Prostate gland (tissue), 2 donors: ENCODE data around the gene SIRT5.

Experiments used
- POLR2A ChIP-seq: fragments of 450-650 bp; IDR thresholded peaks from one replicate; pipeline ENCODE4 v1.6.1; 2016; ENCODE audit warnings: antibody characterized with exemption, mild to moderate bottlenecking
- TF ChIP-seq, protein P1 (sequence below), 4 experiments: fragments of 200-600 bp in 2 of 4; fragments of 450-650 bp in 2 of 4; sonication (generic) in 2 of 4; IDR thresholded peaks; 1 replicate in 3 of 4; 2 replicates in 1 of 4; pipeline ENCODE4 v1.5.1; 2016 to 2019; ENCODE audit warnings: antibody characterized with exemption in 4 of 4, mild to moderate bottlenecking in 2 of 4, moderate library complexity in 2 of 4

DNA sequence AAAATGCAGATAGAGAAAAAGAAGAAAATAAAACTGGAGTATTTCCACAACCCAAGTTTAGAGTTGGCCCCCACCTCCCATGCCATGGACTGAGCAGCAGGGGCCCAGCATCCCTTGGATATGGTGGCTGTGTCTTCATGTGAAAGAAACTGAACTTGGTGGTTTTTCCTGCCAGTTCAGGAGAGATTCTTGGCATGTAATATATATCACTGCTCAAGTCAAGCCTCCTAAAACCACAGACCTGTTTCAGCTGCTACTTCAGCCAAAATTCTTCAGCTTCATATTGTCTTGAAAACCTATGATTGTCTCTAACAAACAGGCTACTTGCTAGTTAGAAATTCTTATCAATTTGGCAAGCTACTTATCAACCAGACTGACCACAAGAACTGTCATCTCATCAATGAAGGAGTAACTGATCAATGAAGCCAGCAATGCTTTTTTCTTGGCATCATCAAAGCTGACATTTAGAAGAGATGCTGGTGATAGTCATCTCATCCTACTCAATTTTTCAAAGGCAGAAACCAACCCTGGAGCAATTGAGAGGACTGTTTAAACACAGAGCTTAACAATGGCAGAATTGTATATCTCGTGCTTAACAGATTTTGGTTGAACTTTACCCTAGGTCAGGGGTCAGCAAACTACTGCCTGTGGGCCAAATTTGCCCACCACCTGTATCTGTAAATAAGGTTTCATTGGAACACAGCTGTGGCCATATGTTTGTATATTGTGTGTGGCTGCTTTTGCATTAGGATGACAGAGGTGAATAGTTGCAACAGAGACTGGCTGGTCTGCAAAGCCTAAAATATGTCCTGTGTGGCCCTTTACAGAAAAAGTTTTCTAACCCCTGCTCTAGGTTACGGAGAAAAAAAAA lies 30.4 kb downstream of the SIRT5 start:
- no peak for TF ChIP-seq POLR2A
- TF ChIP-seq, protein P1, sequence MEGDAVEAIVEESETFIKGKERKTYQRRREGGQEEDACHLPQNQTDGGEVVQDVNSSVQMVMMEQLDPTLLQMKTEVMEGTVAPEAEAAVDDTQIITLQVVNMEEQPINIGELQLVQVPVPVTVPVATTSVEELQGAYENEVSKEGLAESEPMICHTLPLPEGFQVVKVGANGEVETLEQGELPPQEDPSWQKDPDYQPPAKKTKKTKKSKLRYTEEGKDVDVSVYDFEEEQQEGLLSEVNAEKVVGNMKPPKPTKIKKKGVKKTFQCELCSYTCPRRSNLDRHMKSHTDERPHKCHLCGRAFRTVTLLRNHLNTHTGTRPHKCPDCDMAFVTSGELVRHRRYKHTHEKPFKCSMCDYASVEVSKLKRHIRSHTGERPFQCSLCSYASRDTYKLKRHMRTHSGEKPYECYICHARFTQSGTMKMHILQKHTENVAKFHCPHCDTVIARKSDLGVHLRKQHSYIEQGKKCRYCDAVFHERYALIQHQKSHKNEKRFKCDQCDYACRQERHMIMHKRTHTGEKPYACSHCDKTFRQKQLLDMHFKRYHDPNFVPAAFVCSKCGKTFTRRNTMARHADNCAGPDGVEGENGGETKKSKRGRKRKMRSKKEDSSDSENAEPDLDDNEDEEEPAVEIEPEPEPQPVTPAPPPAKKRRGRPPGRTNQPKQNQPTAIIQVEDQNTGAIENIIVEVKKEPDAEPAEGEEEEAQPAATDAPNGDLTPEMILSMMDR (IDR thresholded peaks at IDR 0.05): no peak
